ENCODE results near the gene RHOC. TPM values are rescaled to one million over a fixed set of nuclear protein-coding genes. Genes with fewer than 3 reads are reported as not detected.

The RHOC gene
- total RNA-seq, 2 experiments from 2014 or later, result 105 to 130 TPM

Other genes starting within 250 kb of the RHOC start
- gene WNT2B, start 198.2 kb downstream of the RHOC start, total RNA-seq, result under 1 TPM; 0.07 to 0.12 TPM
- 10 to 100 TPM; 13.2 to 18.9 TPM for gene ST7L, start 88.0 kb downstream of the RHOC start, total RNA-seq
- 100 to 1,000 TPM; 293 to 301 TPM for gene CAPZA1, start 87.3 kb downstream of the RHOC start, total RNA-seq
- 100 to 1,000 TPM; 112 to 171 TPM for gene MOV10, start 32.5 kb downstream of the RHOC start, total RNA-seq
- gene PPM1J, start 8.2 kb upstream of the RHOC start, total RNA-seq, result under 1 TPM in 1 of 2 experiments, not detected in 1; 0.26 TPM
- 10 to 100 TPM; 47.6 to 57.3 TPM for gene SLC16A1, start 249.1 kb upstream of the RHOC start, total RNA-seq

Measured in activated CD8-positive, alpha-beta memory T cell treated with anti-CD3 and anti-CD28 coated beads, Interleukin-2, amount 10 ng/mL, durations not matched to agents 7 days and 5 days (primary cell).